Dedifferentiated amniotic fluid mesenchymal stem cell (primary cell): ENCODE results near the gene TPK1.
"Not testable (repeated sequence)": the region's sequence is repeated elsewhere in the genome, so short reads cannot be mapped to it uniquely, and the experiment has no call there.

Experiments used
- DNase-seq: peaks from one replicate; pipeline ENCODE4 v3.0.0-alpha.2; 2016; ENCODE audit errors: extremely low spot score

TPK1 gene

DNA sequence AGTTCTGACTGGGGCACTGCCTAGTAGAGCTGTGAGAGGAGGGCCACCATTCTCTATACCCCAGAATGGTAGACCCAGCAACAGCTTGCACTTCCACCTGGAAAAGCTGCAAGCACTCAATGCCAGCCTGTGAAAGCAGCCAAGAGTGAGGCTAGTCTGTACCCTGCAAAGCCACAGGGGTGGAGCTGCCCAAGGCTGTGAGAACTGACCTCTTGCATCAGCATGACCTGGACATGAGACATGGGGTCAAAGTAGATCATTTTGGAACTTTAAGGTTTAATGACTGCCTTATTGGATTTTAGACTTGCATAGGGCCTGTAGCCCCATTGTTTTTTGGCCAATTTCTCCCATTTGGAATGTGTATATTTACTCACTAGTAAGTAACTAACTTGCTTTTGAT lies 206.3 kb downstream of the TPK1 start:
- DNase-seq: no peak

DNA sequence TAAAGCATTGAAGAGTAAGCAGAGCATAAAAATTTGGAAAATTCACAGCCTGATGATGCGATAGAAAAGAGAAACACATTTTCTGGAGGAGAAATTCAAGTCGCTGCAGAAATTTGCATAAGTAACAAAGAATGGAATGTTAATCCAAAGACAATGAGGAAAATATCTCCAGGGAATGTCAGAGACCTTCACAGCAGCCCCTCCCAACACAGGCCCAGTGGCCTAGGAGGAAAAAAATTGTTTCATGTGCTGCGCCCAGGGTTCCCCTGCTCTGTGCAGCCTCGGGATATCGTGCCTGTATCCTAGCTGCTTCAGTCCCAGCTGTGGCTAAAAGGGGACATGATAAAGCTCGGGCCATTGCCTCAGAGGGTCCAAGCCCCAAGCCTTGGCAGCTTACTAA lies 206.8 kb downstream of the TPK1 start:
- DNase-seq: no peak

DNA sequence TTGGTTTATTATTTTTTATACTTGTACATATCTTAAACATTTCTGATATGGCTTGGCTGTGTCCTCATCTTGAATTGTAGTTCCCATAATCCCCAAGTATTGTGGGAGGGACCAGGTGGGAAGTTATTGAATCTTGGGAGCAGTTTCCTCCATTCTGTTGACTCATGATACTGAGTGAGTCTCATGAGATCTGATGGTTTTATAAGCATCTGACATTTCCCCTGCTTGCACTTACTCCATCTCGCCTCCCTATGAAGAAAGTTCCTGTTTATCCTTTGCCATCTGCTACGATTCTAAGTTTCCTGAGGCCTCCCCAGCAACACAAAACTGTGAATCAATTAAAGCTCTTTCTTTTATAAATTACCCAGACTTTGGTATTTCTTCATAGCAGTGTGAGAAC lies 207.7 kb downstream of the TPK1 start:
- DNase-seq: no peak

DNA sequence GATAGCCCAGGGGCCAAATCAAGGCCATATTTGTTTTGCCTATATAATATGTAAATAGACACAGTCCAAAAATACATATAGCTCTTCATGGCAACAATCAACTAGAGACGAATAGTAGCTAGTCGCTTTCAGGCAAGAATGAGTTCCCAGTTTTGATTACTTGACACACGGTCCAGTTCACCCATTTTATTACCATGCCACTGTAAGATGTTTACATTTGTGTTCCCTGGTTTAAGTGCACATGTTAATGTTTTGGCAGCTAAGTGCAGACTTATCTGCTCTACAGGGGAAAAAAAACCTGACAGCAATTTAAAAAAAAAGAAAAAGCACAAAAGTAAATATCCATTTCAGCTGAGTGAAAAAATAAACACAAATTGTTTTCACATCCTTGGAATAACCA lies 213.1 kb downstream of the TPK1 start:
- DNase-seq: no peak

DNA sequence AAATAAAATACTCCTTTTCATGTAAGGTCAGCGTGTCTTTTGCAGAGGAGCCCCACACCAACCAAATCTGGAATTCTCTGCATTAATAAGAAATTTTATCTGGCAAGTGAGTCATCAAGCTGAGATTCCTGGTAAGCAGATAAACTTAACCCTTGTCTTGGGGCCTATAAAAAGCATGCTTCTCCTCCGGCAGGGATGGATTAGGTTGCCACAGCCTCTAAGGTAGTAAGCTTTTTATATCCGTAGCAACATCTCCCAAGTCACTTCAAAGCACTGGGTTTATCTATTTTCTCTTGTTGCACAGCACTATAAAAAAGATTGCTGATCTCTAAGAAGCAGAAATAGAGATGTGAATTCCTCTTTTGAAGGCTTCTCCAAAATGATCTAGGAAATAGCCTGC lies 229.6 kb downstream of the TPK1 start:
- DNase-seq: no peak

DNA sequence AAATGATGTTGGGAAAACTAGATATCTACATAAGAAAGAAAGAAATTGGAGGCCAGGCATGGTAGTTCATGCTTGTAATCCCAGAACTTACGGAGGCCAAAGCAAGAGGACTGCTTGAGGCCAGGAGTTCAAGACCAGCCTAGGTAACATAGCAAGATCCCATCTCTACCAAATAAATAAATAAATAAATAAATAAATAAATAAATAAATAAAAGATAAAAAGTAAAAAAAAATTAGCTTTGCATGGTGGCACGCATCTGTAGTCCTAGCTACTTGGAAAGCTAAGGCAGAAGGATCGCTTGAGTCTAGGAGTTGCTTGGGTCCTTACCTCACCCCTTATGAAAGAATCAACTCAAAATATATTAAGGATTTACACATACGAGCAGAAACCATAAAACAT lies 238.9 kb downstream of the TPK1 start:
- no peak for DNase-seq

DNA sequence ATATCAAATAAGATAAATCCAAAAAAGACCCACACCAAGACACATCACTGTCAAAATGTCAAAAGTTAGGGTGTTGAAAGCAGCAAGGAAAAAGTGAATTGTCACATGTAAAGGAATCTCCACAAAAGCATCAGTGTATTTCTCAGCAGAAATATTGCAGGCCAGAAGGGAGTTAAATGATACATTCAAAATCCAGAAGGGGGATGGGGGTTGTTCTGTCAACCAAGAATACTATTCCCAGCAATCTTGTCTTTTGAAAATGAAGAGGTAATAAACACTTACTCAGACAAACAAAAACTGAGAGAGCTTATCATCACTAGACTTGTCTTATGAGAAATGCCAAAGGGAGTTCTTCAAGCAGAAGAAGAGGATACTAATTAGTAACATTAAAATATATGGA lies 241.3 kb downstream of the TPK1 start:
- no peak for DNase-seq

DNA sequence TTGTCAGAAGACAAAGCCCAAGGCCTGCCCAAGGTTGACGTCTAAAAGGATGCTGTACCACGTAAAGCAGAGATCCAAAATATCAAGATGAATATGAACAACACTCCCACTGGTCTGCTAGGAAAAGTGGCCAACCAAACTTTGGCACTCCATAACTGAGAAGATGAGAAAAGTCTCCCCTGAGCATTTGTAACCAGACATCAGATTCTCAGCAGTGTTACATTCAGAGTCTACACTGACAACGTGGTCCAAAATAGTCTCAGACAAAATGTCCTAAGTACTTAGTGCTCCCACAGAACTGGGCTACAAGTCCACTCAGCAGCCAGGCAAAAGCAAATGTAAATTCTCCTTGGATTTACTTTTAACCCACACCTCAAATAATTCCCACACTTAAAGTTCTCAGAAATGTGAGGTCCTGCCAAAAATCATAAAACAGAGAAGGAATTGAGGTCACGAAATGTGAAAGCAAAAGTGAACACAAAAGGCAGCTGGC lies 247.2 kb downstream of the TPK1 start:
- no peak for DNase-seq

DNA sequence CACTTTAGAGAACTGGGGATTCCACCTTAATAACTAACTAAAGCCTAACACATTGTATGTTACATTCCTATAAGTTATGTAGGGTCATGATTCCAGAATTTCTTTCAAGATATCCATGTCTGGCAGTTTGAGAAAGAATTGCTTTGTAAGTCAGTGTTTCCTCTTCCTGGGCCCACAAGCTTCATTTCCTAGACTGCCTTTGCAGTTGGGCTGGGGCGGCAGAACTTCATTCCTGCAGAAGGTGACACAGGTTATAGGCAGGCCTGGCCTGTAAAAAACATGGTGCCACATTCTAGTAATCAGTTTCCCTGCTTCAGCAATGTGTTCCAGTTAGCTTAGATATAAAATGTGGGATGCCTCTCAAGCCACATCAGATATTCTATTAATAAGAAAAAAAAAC lies 248.2 kb downstream of the TPK1 start:
- DNase-seq: no peak

DNA sequence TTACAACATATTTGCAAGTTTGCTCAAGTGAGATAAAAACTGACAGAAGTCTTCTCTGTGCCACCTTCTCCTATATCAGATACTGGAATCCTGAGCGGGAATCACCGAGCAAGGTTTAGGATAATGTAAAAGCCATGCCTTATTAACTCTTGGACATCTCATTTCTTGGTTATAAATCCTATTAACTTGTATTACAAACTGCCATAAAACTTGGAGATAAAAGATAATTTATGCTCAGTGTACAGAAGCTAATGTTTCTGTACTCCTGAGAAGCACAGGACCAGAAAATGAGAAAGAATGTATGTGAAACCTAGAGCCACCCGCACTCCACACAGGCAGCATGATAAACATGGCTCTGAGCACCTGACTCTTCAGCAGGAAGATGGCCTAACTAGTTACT lies 251.1 kb downstream of the TPK1 start:
- no peak for DNase-seq

DNA sequence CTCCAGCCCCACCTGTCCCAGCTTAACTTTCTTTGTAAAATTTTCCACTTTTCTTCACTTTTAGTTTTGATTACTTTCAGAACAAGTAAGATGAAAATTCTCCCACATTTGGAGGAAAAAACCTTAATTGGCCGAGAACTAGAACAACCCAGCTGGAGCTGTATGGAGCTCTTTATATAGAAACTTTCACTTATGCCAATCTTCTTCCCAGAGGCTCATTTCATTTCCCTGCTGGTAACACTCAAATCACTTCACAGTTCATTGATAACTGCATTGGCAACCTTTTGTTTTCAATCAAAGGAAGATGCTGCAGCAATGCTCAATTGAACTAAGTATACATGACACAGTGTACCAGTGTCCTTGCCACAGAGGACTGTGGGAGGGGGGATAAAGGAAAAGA lies 256.2 kb downstream of the TPK1 start:
- no peak for DNase-seq

DNA sequence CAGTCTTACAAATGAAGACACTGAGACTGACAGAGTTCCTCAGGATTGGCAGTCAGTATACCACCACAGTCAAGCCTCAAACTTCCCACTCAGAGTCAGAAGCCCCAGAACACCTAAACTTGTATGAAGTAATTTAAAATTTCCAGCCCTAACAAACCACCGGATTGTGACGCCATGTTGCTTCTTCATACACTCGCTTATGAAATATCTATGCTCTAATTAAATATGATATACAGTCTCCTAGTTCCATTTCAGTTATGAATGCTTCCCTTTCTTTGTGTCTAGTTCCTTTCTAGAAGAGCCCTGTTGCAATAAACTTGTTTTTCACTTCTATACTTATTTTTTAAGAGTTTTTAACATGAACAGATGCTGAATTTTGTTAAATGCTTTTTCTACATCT lies 260.4 kb downstream of the TPK1 start:
- DNase-seq: no peak

DNA sequence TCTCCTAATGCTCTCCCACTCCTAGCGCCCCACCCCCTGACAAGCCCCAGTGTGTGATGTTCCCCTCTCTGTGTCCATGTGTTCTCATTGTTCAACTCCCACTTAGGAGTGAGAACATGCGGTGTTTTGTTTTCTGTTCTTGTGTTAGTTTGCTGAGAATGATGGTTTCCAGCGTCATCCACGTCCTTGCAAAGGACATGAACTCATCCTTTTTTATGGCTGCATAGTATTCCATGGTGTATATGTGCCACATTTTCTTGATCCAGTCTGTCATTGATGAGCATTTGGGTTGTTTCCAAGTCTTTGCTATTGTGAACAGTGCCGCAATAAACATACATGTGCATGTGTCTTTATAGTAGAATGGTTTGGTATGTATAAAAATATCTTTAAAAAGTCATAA lies 261.1 kb downstream of the TPK1 start:
- not testable (repeated sequence) for DNase-seq

DNA sequence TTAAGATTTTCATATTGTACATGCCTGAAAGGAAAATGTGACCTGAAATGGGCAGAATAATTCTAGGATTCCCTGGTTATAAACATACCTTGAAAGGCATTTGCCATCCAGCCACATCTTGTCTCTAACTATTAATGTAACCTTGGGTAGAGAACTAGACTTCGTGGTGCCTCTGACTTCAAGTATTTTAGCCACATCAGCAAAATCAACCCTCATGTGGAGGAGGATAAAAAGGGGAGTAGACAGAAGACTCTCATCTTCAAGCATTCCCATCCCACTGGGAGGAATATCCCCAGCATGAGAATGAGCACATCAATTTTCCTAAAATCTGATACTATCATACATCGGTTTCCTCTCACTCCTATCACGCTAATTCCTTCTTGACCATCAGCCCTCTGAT lies 267.6 kb downstream of the TPK1 start:
- no peak for DNase-seq

DNA sequence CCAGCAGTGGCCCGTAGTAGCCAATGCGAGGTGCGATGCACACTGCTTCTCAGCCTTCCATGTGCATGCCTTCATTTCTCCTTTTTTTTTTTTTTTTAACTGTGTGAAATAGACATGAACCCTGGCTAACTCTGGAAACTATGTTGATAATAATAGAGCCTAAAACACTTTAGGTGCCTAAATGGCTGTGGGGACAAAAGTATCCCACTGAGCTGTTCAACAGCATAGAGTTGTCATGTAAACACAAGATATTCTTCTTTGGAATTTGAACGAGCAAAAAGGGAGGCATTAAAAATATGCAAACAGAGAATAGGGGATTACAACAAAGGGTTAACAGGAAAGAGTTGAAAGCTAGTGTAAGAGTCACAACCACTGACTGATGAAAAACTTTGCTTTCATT lies 270.3 kb downstream of the TPK1 start:
- no peak for DNase-seq

DNA sequence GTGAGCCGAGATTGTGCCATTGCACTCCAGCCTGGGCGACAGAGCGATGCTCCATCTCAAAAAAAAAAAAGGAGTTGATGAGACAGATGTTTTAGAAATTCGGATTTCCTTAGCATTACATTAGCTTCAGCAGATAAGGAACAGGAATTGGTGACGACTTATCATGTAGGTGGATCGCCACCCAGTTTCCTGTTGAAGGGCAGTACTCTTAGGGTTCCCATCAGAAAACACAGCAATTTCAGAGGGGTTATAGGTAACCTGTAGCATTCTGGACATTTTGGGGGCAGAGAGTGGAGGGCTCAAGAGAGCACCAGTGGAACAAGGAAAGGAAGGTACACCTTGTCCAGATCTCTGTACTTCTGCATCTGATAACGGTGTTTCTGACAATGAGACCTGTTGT lies 286.0 kb downstream of the TPK1 start:
- no peak for DNase-seq

DNA sequence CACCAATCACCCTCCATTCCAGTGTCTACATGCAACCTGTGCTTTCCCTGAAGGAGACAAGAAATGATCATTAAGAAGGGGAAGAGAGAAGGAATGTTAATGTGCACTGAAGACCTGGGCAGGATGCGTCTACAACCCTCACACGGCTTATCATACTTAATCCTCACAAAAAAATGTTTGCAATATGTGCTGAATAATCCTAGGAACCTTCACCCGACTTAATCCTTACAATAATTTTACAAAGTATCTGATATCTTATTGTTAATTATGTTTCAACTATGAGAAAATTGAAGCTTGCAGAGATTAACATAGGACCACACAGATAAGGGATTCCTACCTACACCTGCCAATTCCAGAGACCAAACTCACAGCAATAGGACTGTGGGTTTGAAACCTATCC lies 287.3 kb downstream of the TPK1 start:
- no peak for DNase-seq

DNA sequence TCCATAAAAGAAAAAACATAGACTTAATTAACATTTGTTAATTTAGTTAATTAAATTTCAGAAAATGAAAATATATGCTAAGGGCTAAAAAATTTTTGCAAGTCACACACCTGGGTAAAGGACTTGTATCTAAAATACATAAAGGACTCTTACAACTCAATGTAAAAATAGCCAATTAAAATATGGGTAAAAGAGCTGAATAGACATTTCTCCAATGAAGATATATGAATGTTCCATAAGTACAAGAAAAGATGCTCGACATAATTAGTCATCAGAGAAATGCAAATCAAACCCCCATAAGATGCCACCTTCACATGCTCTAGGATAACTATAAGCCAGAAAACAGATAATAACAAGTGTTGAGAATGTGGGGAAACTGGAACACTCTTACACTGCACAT lies 288.0 kb downstream of the TPK1 start:
- DNase-seq: no peak

DNA sequence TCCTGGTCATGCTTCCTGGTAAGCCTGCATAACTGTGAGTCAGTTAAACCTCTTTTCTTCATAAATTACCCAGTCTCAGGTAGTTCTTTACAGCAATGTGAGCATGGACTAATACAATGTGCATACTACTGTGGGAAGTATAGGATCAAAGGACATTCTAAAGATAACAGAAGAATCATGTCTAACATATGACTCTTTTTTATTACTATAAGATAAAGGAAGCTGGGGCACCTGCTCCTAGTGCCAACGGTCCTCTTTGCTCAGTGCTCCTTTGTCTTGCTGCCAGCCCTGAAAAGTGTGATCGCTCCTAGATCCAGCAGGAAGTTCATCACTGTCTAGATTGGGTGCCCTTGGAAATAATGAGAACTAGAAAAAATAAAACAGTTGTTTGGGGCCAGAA lies 289.1 kb downstream of the TPK1 start:
- DNase-seq: no peak

DNA sequence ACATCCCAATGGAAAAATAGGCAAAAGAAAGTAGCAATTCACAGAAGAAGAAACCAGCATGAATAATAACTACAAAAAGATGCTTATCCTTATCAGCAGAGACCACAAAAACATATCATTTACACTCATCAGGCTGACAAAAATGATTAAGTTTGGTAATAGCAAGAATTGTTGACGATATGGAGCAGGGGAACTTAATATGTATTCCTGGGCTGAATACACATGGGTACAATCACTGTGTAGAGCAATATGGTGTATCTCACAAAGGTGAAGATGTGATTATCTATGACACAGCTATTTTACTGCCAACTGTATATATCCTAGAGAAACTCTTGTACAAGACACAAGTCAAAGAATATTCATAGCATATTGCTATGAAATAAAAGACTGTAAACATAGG lies 290.5 kb downstream of the TPK1 start:
- DNase-seq: no peak

DNA sequence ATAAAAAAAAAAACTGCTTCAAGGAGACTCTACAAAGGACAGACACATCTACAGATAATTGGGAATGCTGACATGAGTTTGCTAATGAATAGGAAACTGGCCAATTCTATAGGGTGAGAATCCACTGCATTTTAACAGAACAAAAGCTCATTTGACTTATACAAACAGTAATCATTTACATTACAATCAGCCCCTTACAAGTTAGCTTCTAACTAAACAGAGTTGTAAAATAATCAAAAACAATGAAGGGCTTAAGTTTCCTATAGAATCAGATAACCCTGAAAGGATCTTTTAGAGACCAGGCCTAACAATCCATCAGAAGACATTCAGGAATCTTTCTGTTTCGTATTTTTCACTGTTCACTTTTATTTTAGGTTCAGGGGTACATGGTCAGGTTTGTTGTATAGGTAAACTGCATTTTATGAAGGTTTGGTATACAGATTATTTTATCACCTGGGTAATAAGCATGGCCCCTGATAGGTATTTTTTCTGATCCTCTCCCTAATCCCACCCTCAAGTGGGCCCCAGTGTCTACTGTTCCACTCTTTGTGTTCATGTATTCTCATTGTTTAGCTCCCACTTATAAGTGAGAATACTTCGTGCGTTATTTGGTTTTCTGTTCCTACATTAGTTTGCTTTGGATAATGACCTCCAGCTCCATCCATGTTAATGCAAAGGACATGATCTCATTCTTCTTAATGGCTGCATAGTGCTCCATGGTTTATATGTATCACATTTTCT lies 301.0 kb downstream of the TPK1 start:
- DNase-seq: no peak

DNA sequence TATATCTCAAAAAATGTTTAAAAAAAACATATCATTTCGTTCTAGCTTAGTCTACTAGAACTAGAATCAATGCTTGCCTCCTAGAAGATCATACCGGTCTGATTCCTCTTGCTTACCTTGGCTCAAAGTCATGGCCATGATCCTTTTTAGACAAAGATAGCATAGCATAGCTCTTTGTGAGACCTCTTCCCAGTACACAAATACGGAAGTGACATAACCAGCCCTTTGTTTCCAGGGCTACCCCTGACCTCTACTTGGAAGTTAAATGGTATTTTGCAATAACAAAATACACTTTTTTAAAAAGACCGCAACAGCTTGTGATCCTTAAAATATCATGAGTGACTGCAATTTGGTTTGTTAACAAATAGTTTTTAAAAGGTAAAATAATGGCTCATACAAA lies 301.7 kb downstream of the TPK1 start:
- DNase-seq: no peak

DNA sequence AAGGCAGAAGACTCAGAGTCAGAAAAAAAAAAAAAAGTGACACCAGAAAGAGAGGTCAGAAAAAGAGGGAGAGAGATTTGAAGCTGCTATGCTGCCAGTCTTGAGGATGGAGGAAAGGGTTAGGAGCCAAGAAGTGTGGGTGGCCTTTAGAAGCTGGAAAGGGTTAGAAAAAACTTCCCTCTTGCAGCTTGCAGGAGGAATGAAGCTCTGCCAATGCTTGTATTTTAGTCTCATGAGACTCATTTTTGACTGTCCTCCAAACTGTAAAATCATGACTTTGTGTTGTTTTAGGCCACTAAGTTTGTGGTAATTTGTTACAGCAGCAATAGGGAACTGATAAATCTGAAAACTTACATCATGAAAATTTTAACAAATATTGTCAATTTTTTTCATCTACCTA lies 304.7 kb downstream of the TPK1 start:
- DNase-seq: no peak

DNA sequence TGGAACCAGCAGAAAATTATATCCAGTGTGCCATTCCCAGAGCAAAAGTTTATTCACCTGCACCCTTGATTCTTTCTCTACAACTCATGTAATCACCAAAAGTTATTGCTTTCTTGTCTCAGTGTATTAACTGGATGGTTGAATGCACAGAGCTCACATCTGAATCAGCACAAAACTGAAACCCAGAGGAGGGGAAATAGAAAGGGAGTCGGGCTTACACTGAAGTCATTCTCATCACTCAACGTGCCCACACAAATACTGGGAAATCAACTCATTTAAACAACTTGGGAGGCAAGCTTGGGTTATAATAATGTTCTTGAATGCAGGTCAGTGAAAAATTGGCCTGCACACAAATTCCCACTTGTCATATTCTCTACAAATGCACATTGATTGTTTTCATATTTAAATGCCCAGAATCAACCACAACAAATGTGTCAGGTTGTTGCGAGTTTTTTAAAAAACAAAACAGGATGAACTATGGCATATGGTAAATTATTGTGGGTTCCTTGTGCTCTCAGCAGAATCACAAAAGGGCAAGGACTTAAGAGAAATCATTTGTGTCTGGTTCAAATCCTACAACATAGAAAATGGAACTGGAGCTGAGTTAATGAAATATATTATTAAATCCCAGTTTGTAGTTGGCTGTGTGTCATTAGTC lies 306.5 kb downstream of the TPK1 start:
- no peak for DNase-seq
